GM19468 (cell line): ENCODE data around the gene CNTN5.
"Not testable (repeated sequence)": the region's sequence is repeated elsewhere in the genome, so short reads cannot be mapped to it uniquely, and the experiment has no call there.

Experiments
- ATAC-seq: cut with Tn5 transposase; IDR thresholded peaks from one replicate; pipeline ENCODE4 v1.9.1; 2021; ENCODE audit warnings: mild to moderate bottlenecking, moderate library complexity, moderate number of reproducible peaks; ENCODE audit not compliant: unreplicated experiment; ENCODE audit errors: extremely low read depth

Gene CNTN5

DNA sequence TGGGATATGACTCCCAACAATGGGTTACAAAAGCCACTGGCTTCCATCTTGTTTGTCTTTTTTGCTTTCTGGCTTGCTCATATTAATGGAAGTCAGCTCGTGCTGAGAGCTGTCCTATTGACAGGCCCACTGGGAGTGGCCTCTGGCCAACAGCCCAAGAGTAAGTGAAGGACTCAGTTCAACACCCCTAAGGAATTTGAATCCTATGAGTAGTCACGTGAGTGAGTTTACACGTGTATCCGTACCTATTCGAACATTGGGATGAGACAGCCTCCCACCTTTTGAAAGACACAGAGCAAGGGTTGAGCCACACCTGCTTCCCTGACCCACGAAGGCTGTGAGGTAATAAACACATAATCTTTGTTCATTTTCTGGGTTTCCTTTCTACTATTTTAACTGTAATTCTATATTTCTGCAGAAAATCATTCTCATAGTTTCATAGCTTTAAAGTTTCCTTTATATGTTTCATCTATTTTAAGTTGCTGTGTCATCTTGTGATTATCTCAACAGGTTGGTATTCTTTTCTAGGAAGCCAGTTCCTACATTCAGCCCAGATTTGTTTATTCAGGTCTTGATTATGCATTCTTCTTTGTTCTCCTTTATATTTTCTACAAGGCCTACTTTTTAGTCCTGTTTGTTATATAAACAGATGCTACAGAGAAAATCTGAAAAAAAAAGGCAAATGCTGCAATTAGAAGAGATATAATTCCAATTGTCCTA is 802.3 kb downstream of the CNTN5 start:
- ATAC-seq, result no peak

DNA sequence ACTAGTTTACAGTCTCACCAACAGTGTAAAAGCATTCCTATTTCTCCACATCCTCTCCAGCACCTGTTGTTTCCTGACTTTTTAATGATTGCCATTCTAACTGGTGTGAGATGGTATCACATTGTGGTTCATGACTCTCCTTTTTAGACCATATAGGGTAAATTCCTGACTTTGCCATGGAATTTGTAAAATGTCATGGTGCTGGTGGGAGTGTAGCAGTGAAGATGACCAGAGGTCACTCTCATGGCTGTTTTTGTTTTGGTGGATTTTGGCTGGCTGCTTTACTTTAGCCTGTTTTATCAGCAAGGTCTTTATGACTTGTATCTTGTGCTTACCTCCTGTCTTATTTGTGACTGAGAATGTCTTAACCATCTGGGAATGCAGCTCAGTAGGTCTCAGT is 816.0 kb downstream of the CNTN5 start:
- ATAC-seq, result not testable (repeated sequence)

DNA sequence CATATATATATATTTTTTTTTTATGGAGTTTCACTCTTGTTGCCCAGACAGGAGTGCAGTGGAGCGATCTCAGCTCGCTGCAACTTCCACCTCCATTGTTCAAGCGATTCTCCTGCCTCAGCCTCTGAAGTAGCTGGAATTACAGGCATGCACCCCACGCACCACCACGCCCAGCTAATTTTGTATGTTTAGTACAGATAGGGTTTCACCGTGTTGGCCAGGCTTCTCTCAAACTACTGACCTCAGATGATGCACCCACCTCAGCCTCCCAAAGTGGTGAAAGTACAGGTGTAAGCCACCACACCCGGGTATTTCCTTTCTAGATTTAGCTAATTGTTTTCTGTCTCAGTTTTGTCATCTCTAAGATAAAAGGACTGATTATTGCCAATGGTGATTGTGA is 821.1 kb downstream of the CNTN5 start:
- ATAC-seq, result no peak

DNA sequence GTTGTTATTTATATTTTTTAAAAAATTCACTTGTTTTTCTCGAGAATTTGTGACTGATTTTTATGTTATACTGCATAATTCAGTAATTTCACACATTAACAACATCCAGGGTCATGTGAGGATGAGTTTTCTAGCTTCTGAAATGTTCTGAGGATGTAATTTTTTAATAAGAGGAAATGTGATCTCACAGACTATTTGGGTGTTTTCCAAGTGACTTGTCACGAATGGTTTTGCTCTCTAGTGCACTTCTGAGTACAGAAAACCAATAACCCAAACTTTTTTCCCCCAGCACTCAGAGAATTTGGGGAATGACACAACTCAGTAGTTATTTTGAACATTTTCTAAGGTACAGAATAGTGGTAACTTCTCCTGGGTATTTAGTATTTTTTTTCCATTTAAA is 845.2 kb downstream of the CNTN5 start:
- ATAC-seq, result no peak

- ATAC-seq, result no peak
Measured at GRCh38 chr11:99881610-99882009, 860.9 kb downstream of the CNTN5 start.

DNA sequence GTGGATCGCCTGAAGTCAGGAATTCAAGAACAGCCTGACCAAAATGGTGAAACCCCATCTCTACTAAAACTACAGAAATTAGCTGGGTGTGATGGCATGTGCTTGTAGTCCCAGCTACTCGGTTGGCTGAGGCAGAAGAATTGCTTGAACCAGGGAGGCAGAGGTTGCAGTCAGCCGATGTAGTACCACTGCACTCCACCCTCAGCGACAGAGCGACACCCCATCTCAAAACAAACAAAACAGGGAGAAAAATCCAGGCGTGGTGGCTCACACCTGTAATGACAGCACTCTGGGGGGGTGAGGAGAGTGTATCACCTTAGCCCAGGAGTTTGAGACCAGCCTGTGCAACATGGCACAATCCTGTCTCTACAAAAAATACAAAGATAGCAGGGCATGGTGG is 864.0 kb downstream of the CNTN5 start:
- ATAC-seq, result no peak

- ATAC-seq, result no peak
Measured at GRCh38 chr11:99887481-99887880, 866.7 kb downstream of the CNTN5 start.

DNA sequence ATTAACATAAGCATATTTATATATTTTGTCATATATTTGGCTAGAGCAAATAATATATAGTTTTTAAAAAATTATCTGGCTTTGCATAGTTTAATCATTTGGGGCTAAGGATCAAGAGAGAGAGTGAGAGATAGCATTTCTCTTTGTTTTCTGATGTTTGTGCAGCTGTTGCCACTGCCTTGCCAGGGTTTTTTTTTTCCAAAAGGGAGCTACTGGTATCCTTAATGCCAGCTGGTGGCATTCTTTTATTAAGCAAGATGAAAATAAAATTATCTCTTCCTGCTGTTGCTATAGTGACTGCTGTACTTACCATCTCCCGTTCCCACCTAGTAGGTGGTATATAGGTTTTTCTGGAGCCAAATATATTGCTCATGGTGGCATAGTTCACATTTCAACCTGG is 873.1 kb downstream of the CNTN5 start:
- no peak for ATAC-seq

- no peak for ATAC-seq
Measured at GRCh38 chr11:99901175-99901574, 880.4 kb downstream of the CNTN5 start.

DNA sequence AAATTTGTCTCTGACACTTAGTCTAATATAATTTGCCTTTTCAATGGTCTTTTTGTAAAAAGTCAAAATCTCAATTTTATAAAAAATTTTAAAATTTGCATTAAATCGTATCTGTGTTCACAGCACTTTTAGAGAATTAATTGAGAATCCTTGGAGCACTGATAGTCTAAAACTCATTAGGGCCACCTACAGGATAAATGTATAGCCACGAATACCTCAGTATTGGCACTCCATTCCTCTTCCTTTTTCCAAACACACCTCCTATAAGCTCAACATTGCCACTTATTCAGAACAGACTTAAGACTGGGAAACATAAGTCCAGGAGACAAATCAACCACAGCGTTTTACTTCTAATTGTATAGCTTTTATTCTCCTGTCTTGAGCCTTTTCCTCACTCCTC is 890.4 kb downstream of the CNTN5 start:
- no peak for ATAC-seq

DNA sequence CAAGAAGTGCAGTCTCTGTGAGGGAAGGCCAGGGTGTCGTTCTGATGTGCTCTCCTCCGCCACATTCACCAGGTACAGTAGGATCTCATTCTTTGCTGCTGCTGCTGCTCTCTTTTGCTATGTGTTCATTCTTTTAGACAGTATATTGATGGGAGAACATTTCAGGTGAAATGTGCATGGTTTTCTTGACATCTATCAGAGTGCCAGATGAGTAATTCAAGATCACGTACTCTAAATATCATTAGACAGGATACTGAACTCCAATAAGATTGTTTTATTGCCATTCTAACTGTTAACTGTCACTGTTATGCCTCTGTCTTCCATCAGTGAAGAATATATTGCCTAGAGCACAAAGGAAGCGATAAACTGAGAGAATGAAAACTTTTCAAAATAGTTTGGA is 895.3 kb downstream of the CNTN5 start:
- ATAC-seq, result no peak

GRCh38 chr11:99918761-99919160 is 898.0 kb downstream of the CNTN5 start:
- ATAC-seq, result no peak

- no peak for ATAC-seq
Measured at GRCh38 chr11:99920956-99921355, 900.2 kb downstream of the CNTN5 start.

DNA sequence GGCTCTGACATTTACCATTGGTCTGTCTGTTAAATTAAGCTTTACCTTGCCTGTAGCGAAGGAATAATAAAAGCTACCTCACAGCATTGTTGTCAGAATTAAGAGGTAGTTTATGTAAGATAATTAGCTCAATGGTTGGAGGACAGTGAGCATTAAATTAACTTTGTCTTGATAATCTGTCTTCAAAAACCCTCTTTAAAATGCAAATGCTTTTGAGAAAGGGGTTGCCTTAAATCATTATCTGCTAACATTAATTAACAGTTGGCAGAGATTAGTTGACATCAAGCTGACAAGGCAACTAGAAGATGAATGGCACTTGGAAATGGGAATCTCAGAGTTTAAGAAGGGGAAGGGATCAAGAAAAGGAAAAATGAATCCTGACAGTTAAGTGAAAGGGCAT is 905.2 kb downstream of the CNTN5 start:
- ATAC-seq, result no peak

- no peak for ATAC-seq
Measured at GRCh38 chr11:99932684-99933083, 911.9 kb downstream of the CNTN5 start.

DNA sequence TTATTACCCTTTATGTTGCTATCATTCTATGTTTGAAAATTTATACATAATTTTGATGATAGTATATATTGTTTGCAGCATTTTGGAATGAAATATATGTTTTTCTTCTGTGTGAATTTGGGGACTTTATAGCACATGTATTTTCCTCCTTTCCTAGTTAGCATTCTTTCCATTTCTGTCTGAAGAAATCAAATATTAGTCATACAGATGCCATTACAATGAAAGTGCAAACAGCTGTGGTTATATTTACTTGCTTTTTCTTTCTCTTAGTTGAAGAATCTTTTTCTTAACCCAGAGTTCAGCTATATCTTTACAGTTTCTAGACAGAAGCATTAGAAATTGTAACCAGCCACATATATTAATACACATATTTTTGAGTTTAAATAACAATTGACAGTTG is 913.3 kb downstream of the CNTN5 start:
- ATAC-seq, result no peak

GRCh38 chr11:99937330-99937729 is 916.6 kb downstream of the CNTN5 start:
- ATAC-seq, result no peak

- ATAC-seq, result no peak
Measured at GRCh38 chr11:99952816-99953215, 932.1 kb downstream of the CNTN5 start.

GRCh38 chr11:99960536-99960935 is 939.8 kb downstream of the CNTN5 start:
- no peak for ATAC-seq

- ATAC-seq, result no peak
Measured at GRCh38 chr11:99968336-99968735, 947.6 kb downstream of the CNTN5 start.

GRCh38 chr11:99973993-99974392 is 953.2 kb downstream of the CNTN5 start:
- no peak for ATAC-seq

- ATAC-seq, result no peak
Measured at GRCh38 chr11:99979042-99979441, 958.3 kb downstream of the CNTN5 start.
